Panc1 (cell line): ENCODE data around the gene EMC9. TPM values are rescaled to one million over a fixed set of nuclear protein-coding genes. Genes with fewer than 3 reads are reported as not detected.

Source experiments
- ATAC-seq: fragments of 200-7000 bp; cut with Tn5 transposase; 2 replicates; pipeline ENCODE4 v1.9.1; 2020; ENCODE audit warnings: mild to moderate bottlenecking, moderate library complexity
- BruUV-seq: library from RNA; stranded (reverse); fragments of 400-500 nt; replicated peaks from 2 replicates; lab custom pipeline; 2021; lab: Mats Ljungman, UMichigan
- CTCF ChIA-PET: fragments of 300-600 bp; sonication (Branson Sonifier 250); formaldehyde crosslinking; loops from one replicate; lab custom pipeline; 2022; ENCODE audit warnings: antibody characterized with exemption; lab: Charles Lee
- POLR2A ChIA-PET: fragments of 300-600 bp; sonication (Branson Sonifier 250); formaldehyde crosslinking; loops from one replicate; lab custom pipeline; 2022; ENCODE audit warnings: antibody characterized with exemption; lab: Charles Lee
- DNase-seq: peaks from one replicate; pipeline ENCODE4 v3.0.0-alpha.2; 2010; ENCODE audit warnings: low read depth, low spot score
- H3K27ac ChIP-seq: 2 replicates; pipeline ENCODE4 v1.5.1; 2011; ENCODE audit warnings: mild to moderate bottlenecking, low read length, inconsistent platforms
- H3K27me3 ChIP-seq: fragments of 200-500 bp; sonication (Bioruptor generic); 2 replicates; pipeline ENCODE4 v1.6.0; 2014; ENCODE audit warnings: low read length, inconsistent platforms; ENCODE audit not compliant: control insufficient read depth, insufficient read depth
- H3K36me3 ChIP-seq: fragments of 200-500 bp; sonication (Bioruptor generic); 2 replicates; pipeline ENCODE4 v1.5.1; 2014; ENCODE audit warnings: inconsistent platforms, mild to moderate bottlenecking, low read length, moderate library complexity; ENCODE audit not compliant: control insufficient read depth, insufficient read depth
- H3K4me1 ChIP-seq: 2 replicates; pipeline ENCODE4 v1.5.1; 2011; ENCODE audit warnings: inconsistent platforms, mild to moderate bottlenecking, low read length, moderate library complexity; ENCODE audit not compliant: control insufficient read depth, insufficient read depth
- H3K4me3 ChIP-seq, 2 experiments: 2 replicates each; pipeline ENCODE4 v1.5.1; 2011 to 2012; ENCODE audit warnings: low read depth in 2 of 2, low read length in 2 of 2, mild to moderate bottlenecking in 2 of 2, inconsistent platforms in 1 of 2, moderate library complexity in 1 of 2
- H3K9me3 ChIP-seq: fragments of 200-500 bp; sonication (Bioruptor generic); 2 replicates; pipeline ENCODE4 v1.5.1; 2014; ENCODE audit warnings: low read depth, mild to moderate bottlenecking, inconsistent platforms, low read length, moderate library complexity; ENCODE audit not compliant: control insufficient read depth, insufficient read depth
- CTCF ChIP-seq: fragments of 450-650 bp; IDR thresholded peaks from 2 replicates; pipeline ENCODE4 v1.5.1; 2017; ENCODE audit warnings: mild to moderate bottlenecking
- POLR2AphosphoS5 ChIP-seq: IDR thresholded peaks from 2 replicates; pipeline ENCODE4 v1.6.1; 2012; ENCODE audit warnings: mild to moderate bottlenecking, low read depth, low read length, moderate library complexity
- REST ChIP-seq, 2 experiments: IDR thresholded peaks; 2 replicates each; pipeline ENCODE4 v1.6.1; 2011 to 2012; ENCODE audit warnings: low read depth in 2 of 2, control low read depth in 1 of 2, low read length in 1 of 2, mild to moderate bottlenecking in 1 of 2, moderate library complexity in 1 of 2; ENCODE audit not compliant: insufficient read depth in 1 of 2
- SIN3A ChIP-seq: IDR thresholded peaks from 2 replicates; pipeline ENCODE4 v1.6.1; 2012; ENCODE audit warnings: low read depth, mild to moderate bottlenecking, low read length, moderate library complexity, borderline replicate concordance; ENCODE audit not compliant: insufficient read depth
- TCF7L2 ChIP-seq: IDR thresholded peaks from 2 replicates; pipeline ENCODE4 v1.6.1; 2011; ENCODE audit warnings: mild to moderate bottlenecking, low read depth, low read length, inconsistent platforms
- in situ Hi-C: cut with HindIII; loops from 2 replicates; pipeline ENCODE4 v1.10.0; 2016; ENCODE audit warnings: low sequenced_read_pairs, low pct_unique_long_range_greater_than_20kb
- intact Hi-C: fragments of 100-400 bp; cut with micrococcal nuclease; formaldehyde crosslinking; loops from one replicate; pipeline ENCODE4 v1.10.0; 2022; ENCODE audit not compliant: unreplicated experiment
- total RNA-seq: library from RNA; stranded (reverse); gene quantifications from one replicate; pipeline ENCODE4 v1.2.1, GENCODE V29; 2021; ENCODE audit not compliant: unreplicated experiment

EMC9 gene
- total RNA-seq, 1 experiment from 2014 or later, result 42.5 TPM

GRCh38 chr14:24145690-24146452, 4.5 kb upstream of the EMC9 start:
- Histone ChIP-seq H3K27me3 (no peaks in the 10 kb centered on the region), H3K4me3 (peak overlapping the region; percentile 87 to 96), H3K4me1 (peaks cover 6% of the 10 kb centered on the region; the same call in 1 of the 2 replicates), H3K9me3 (no peaks in the 10 kb centered on the region), H3K27ac (peak overlapping the region; percentile 94), H3K36me3 (peaks cover 3% of the 10 kb centered on the region)
- ATAC-seq, result no peak
- ChIA-PET CTCF (interaction anchor here (1.4 kb wide), 1 partner anchor 37 kb away, joined by 3 read pairs; no protein-coding TSS in a partner anchor), POLR2A (no interaction called here)
- TSS peak; percentile 78 for BruUV-seq
- DNase-seq, result no peak
- in situ Hi-C loops (no loop called here), intact Hi-C loops (no loop called here)
- no peak for TF ChIP-seq REST (IDR thresholded peaks at IDR 0.05; ENCODE audit: insufficient read depth in 1 of 2, low read depth in 2 of 2, low read length in 1 of 2)
- TF ChIP-seq CTCF, result no peak
- TF ChIP-seq TCF7L2, result no peak
- TF ChIP-seq POLR2AphosphoS5, result no peak
- TF ChIP-seq SIN3A, result no peak

- TF ChIP-seq REST (IDR thresholded peaks at IDR 0.05; ENCODE audit: insufficient read depth in 1 of 2, low read depth in 2 of 2, low read length in 1 of 2), result no peak
- DNase-seq, result no peak
Measured at GRCh38 chr14:24145219-24145618, 3.8 kb upstream of the EMC9 start.

More at GRCh38 chr14:24145219-24145618, 3.8 kb upstream of the EMC9 start:
- no peaks in the 10 kb centered on the region for H3K27me3 ChIP-seq
- H3K27ac ChIP-seq, result peak overlapping the region; percentile 94
- H3K4me3 ChIP-seq, result peak overlapping the region; percentile 87 to 96
- in situ Hi-C loops (no loop called here), intact Hi-C loops (no loop called here)
- H3K4me1 ChIP-seq, result peaks cover 6% of the 10 kb centered on the region; the same call in 1 of the 2 replicates
- BruUV-seq, result no TSS peak
- ATAC-seq, result no peak
- POLR2A ChIA-PET, result no interaction called here
- no peaks in the 10 kb centered on the region for H3K9me3 ChIP-seq
- H3K36me3 ChIP-seq, result peaks cover 3% of the 10 kb centered on the region
- CTCF ChIA-PET, result no interaction called here
